T-cell (primary cell): ENCODE data around the gene VKORC1. TPM values are rescaled to one million over a fixed set of nuclear protein-coding genes. Genes with fewer than 3 reads are reported as not detected.

Source experiments
- total RNA-seq, 35 experiments: library from RNA in 6 of 35; stranded (reverse) in 6 of 35; fragments of 120-200 nt in 1 of 35; gene quantifications; one replicate each; pipeline versions ENCODE4 v1.2.1 to v1.2.4 and lab custom pipeline; 2013 to 2026

The VKORC1 gene
- total RNA-seq, 5 donors from 2014 or later (not counting 1 experiment from before 2014, with no cell fraction given), result 31.8 to 66.4 (median 56.9) TPM

Other genes with a start within 250 kb of the VKORC1 start
- gene BCL7C, start 200.7 kb downstream of the VKORC1 start, total RNA-seq, result 10 to 100 TPM; 21.0 to 31.9 (median 26.9) TPM
- gene CTF1, start 198.2 kb downstream of the VKORC1 start, total RNA-seq, result under 1 TPM in 3 of 5 donors, not detected in 2; 0.38 to 0.47 (median 0.39) TPM
- 10 to 100 TPM; 11.5 to 22.0 (median 18.1) TPM for gene FBXL19, start 171.2 kb downstream of the VKORC1 start, total RNA-seq
- 10 to 100 TPM in 3 of 5 donors, 1 to 10 TPM in 2; 6.6 to 22.3 (median 20.8) TPM for gene ORAI3, start 145.7 kb downstream of the VKORC1 start, total RNA-seq
- 10 to 100 TPM; 34.6 to 43.6 (median 38.2) TPM for gene SETD1A, start 137.0 kb downstream of the VKORC1 start, total RNA-seq
- 1 to 10 TPM in 3 of 5 donors, under 1 TPM in 2; 0.33 to 3.5 (median 1.3) TPM for gene HSD3B7, start 109.6 kb downstream of the VKORC1 start, total RNA-seq
- gene STX1B, start 84.2 kb downstream of the VKORC1 start, total RNA-seq, result 1 to 10 TPM; 2.3 to 3.9 (median 3.4) TPM
- 100 to 1,000 TPM in 2 of 5 donors, 10 to 100 TPM in 3; 73.9 to 110 (median 94.6) TPM for gene STX4, start 61.2 kb downstream of the VKORC1 start, total RNA-seq
- gene ZNF668, start 20.6 kb downstream of the VKORC1 start, total RNA-seq, result 10 to 100 TPM; 12.3 to 14.4 (median 14.3) TPM
- 10 to 100 TPM; 21.1 to 47.7 (median 44.1) TPM for gene ZNF646, start 20.4 kb downstream of the VKORC1 start, total RNA-seq
- gene PRSS53, start 5.9 kb downstream of the VKORC1 start, total RNA-seq, result 10 to 100 TPM in 3 of 5 donors, 1 to 10 TPM in 2; 4.5 to 15.3 (median 13.1) TPM
- gene BCKDK, start 13.6 kb upstream of the VKORC1 start, total RNA-seq, result 10 to 100 TPM in 3 of 5 donors, 1 to 10 TPM in 2; 7.6 to 21.3 (median 19.3) TPM
- gene KAT8, start 22.9 kb upstream of the VKORC1 start, total RNA-seq, result 100 to 1,000 TPM in 3 of 5 donors, 10 to 100 TPM in 2; 92.3 to 122 (median 102) TPM
- 1 to 10 TPM in 1 of 5 donors, under 1 TPM in 2, not detected in 2; 0.43 to 1.1 (median 0.55) TPM for gene PRSS8, start 40.9 kb upstream of the VKORC1 start, total RNA-seq
- 1 to 10 TPM in 4 of 5 donors, under 1 TPM in 1; 0.42 to 1.2 (median 1.1) TPM for gene PRSS36, start 55.3 kb upstream of the VKORC1 start, total RNA-seq
- gene FUS, start 85.3 kb upstream of the VKORC1 start, total RNA-seq, result 100 to 1,000 TPM; 410 to 963 (median 434) TPM
- 10 to 100 TPM; 16.1 to 40.3 (median 33.4) TPM for gene PYCARD, start 108.0 kb upstream of the VKORC1 start, total RNA-seq
- gene TRIM72, start 119.3 kb upstream of the VKORC1 start, total RNA-seq, result under 1 TPM in 3 of 5 donors, not detected in 2; 0.03 to 0.09 (median 0.09) TPM
- gene PYDC1, start 122.3 kb upstream of the VKORC1 start, total RNA-seq, result not detected
- gene ITGAM, start 165.2 kb upstream of the VKORC1 start, total RNA-seq, result 10 to 100 TPM in 2 of 5 donors, 1 to 10 TPM in 3; 1.8 to 20.0 (median 4.1) TPM